Measurements from ENCODE around the gene PLSCR5. TPM values are rescaled to one million over a fixed set of nuclear protein-coding genes. Genes with fewer than 3 reads are reported as not detected.

Gene PLSCR5
- total RNA-seq, 3 donors from 2014 or later (not counting 1 experiment from before 2014, with no cell fraction given): not detected

DNA sequence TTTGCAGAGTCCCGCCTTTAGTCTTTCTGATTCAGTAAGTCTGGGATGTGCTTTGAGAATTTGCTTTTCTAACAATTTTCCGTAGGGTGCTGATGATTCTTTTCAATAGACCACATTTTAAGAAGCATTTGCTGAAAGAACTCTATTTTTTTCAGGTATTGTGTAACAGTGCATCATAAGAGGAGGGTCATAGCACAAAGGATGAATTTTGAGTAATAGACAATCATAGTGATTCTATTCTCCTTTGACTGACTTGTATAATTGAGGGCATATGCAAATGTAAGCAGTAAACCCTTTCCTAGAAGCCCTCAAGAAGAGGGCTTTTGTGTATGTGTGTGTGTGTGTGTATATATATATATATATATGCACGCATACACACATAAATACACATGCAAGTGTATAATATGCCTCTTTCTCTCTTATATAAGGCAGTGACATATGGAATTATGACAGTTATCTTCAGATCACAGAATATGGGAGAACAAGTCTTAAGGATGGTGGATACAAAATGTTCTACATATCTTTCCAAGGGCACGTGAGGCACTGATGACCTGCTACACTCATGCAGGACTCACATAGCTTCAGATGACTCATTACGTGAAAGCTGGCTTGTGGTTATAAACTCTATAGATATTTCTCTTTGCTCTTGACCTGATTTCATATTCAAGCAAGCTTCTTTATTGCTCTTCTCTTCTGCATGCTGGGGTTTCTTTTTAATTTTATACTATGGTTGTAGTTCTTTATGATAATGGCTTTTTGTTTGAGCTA is 54.2 kb downstream of the PLSCR5 start:
- 67% methylated on average over 2 of the region's 5 CpGs for WGBS (ENCODE audit: insufficient coverage)
- no peaks in the 10 kb centered on the region for H3K36me3 ChIP-seq (ENCODE audit: control insufficient read depth, insufficient read depth, low read length)
- no peak overlapping the region for H3K27ac ChIP-seq (ENCODE audit: low read length)
- no peaks in the 10 kb centered on the region for H3K27me3 ChIP-seq (ENCODE audit: control insufficient read depth, insufficient read depth, low read length)
- no peak overlapping the region for H3K4me3 ChIP-seq (ENCODE audit: low read length)
- no peaks in the 10 kb centered on the region for H3K27me3 Mint-ChIP-seq (ENCODE audit: low read depth in 2 of 2)
- intact Hi-C loops (cut with micrococcal nuclease): no loop called here
- no peaks in the 10 kb centered on the region for H3K9me3 Mint-ChIP-seq
- no peak overlapping the region for H3K4me3 Mint-ChIP-seq
- peak in 1 of 2 donors; percentile 19 for DNase-seq
- ATAC-seq: peak; percentile 33 to 66 (median 44)
- H3K4me1 Mint-ChIP-seq: peaks cover 43 to 46% of the 10 kb centered on the region in 2 donors
- no peaks in the 10 kb centered on the region for H3K36me3 Mint-ChIP-seq
- H3K4me1 ChIP-seq (ENCODE audit: control insufficient read depth, insufficient read depth, low read length): no peaks in the 10 kb centered on the region
- TF ChIP-seq, protein P1, sequence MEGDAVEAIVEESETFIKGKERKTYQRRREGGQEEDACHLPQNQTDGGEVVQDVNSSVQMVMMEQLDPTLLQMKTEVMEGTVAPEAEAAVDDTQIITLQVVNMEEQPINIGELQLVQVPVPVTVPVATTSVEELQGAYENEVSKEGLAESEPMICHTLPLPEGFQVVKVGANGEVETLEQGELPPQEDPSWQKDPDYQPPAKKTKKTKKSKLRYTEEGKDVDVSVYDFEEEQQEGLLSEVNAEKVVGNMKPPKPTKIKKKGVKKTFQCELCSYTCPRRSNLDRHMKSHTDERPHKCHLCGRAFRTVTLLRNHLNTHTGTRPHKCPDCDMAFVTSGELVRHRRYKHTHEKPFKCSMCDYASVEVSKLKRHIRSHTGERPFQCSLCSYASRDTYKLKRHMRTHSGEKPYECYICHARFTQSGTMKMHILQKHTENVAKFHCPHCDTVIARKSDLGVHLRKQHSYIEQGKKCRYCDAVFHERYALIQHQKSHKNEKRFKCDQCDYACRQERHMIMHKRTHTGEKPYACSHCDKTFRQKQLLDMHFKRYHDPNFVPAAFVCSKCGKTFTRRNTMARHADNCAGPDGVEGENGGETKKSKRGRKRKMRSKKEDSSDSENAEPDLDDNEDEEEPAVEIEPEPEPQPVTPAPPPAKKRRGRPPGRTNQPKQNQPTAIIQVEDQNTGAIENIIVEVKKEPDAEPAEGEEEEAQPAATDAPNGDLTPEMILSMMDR (IDR thresholded peaks at IDR 0.05): no peak
- no peaks in the 10 kb centered on the region for H3K9me3 ChIP-seq (ENCODE audit: control insufficient read depth, insufficient read depth, low read length)
- H3K27ac Mint-ChIP-seq: peak overlapping the region; percentile 12 to 72

GRCh38 chr3:146550070-146550615 is 55.0 kb downstream of the PLSCR5 start:
- H3K9me3 Mint-ChIP-seq: no peaks in the 10 kb centered on the region
- TF ChIP-seq, protein P1 (IDR thresholded peaks at IDR 0.05): no peak
- Histone ChIP-seq H3K27me3 (ENCODE audit: control insufficient read depth, insufficient read depth, low read length) (no peaks in the 10 kb centered on the region), H3K36me3 (ENCODE audit: control insufficient read depth, insufficient read depth, low read length) (no peaks in the 10 kb centered on the region), H3K4me1 (ENCODE audit: control insufficient read depth, insufficient read depth, low read length) (no peaks in the 10 kb centered on the region), H3K27ac (ENCODE audit: low read length) (no peak overlapping the region), H3K4me3 (ENCODE audit: low read length) (no peak overlapping the region), H3K9me3 (ENCODE audit: control insufficient read depth, insufficient read depth, low read length) (no peaks in the 10 kb centered on the region)
- peak overlapping the region; percentile 12 to 72 for H3K27ac Mint-ChIP-seq
- peak overlapping the region; percentile 17 for H3K4me3 Mint-ChIP-seq
- intact Hi-C loops (cut with micrococcal nuclease): no loop called here
- no peak for DNase-seq
- H3K36me3 Mint-ChIP-seq: no peaks in the 10 kb centered on the region
- peaks cover 47% of the 10 kb centered on the region in 2 donors for H3K4me1 Mint-ChIP-seq
- ATAC-seq: no peak
- no peaks in the 10 kb centered on the region for H3K27me3 Mint-ChIP-seq (ENCODE audit: low read depth in 2 of 2)

- DNase-seq (peak in 1 of 2 donors; percentile 11), ATAC-seq (no peak)
- intact Hi-C loops (cut with micrococcal nuclease): no loop called here
- no peaks in the 10 kb centered on the region for H3K36me3 ChIP-seq (ENCODE audit: control insufficient read depth, insufficient read depth, low read length)
- TF ChIP-seq, protein P1 (IDR thresholded peaks at IDR 0.05): no peak
- no peaks in the 10 kb centered on the region for H3K9me3 Mint-ChIP-seq
- H3K27ac Mint-ChIP-seq: peak overlapping the region; percentile 76 to 97
- no peaks in the 10 kb centered on the region for H3K36me3 Mint-ChIP-seq
- no peak overlapping the region for H3K27ac ChIP-seq (ENCODE audit: low read length)
- H3K27me3 ChIP-seq (ENCODE audit: control insufficient read depth, insufficient read depth, low read length): no peaks in the 10 kb centered on the region
- H3K27me3 Mint-ChIP-seq (ENCODE audit: low read depth in 2 of 2): no peaks in the 10 kb centered on the region
- H3K4me1 Mint-ChIP-seq: peaks cover 55 to 63% of the 10 kb centered on the region in 2 donors
- no peak overlapping the region for H3K4me3 ChIP-seq (ENCODE audit: low read length)
- H3K4me3 Mint-ChIP-seq: peak overlapping the region; percentile 45
- H3K4me1 ChIP-seq (ENCODE audit: control insufficient read depth, insufficient read depth, low read length): peaks cover 9% of the 10 kb centered on the region
- H3K9me3 ChIP-seq (ENCODE audit: control insufficient read depth, insufficient read depth, low read length): no peaks in the 10 kb centered on the region
Observed at GRCh38 chr3:146547235-146547835, 57.8 kb downstream of the PLSCR5 start.

All from natural killer cell (primary cell).